ENCODE measurements around the gene PPM1M. TPM values are rescaled to one million over a fixed set of nuclear protein-coding genes. Genes with fewer than 3 reads are reported as not detected.
"Not testable (repeated sequence)": the region's sequence is repeated elsewhere in the genome, so short reads cannot be mapped to it uniquely, and the experiment has no call there.

Gene PPM1M
- total RNA-seq, 1 donor from 2014 or later, result 8.9 TPM

- DNase-seq (ENCODE audit: low spot score); intact Hi-C loops (cut with DNase I): not testable (repeated sequence)
Observed at GRCh38 chr3:52284051-52284450, 38.5 kb downstream of the PPM1M start.

- intact Hi-C loops (cut with DNase I), result loop anchor here (5.0 kb wide), 1 partner anchor 121 kb away; no protein-coding TSS in a partner anchor
- DNase-seq (ENCODE audit: low spot score), result no peak
Observed at GRCh38 chr3:52286777-52287110, 41.2 kb downstream of the PPM1M start.

GRCh38 chr3:52288674-52289073 is 43.1 kb downstream of the PPM1M start:
- no peak for DNase-seq (ENCODE audit: low spot score)
- intact Hi-C loops (cut with DNase I), result loop anchor here (5.0 kb wide), 1 partner anchor 119 kb away; no protein-coding TSS in a partner anchor

- peak; percentile 26 for DNase-seq (ENCODE audit: low spot score)
- intact Hi-C loops (cut with DNase I), result loop anchor here (5.0 kb wide), 1 partner anchor 118 kb away; no protein-coding TSS in a partner anchor
Observed at GRCh38 chr3:52289338-52289746, 43.8 kb downstream of the PPM1M start.

GRCh38 chr3:52289747-52290595 is 44.4 kb downstream of the PPM1M start:
- intact Hi-C loops (cut with DNase I), result loop anchor here (5.0 kb wide), 1 partner anchor 117 kb away; no protein-coding TSS in a partner anchor
- peak; percentile 67 for DNase-seq (ENCODE audit: low spot score)

- DNase-seq (ENCODE audit: low spot score), result peak; percentile 57
- intact Hi-C loops (cut with DNase I), result no loop called here
Observed at GRCh38 chr3:52290596-52291507, 45.3 kb downstream of the PPM1M start.

- DNase-seq (ENCODE audit: low spot score), result no peak
- intact Hi-C loops (cut with DNase I), result loop anchor here (2.0 kb wide), 1 partner anchor 45 kb away; no protein-coding TSS in a partner anchor
Observed at GRCh38 chr3:52291508-52292181, 46.1 kb downstream of the PPM1M start.

- DNase-seq (ENCODE audit: low spot score), result no peak
- intact Hi-C loops (cut with DNase I), result loop anchor here (2.0 kb wide), 1 partner anchor 44 kb away; no protein-coding TSS in a partner anchor
Observed at GRCh38 chr3:52292247-52293065, 46.9 kb downstream of the PPM1M start.

GRCh38 chr3:52293491-52294319 is 48.1 kb downstream of the PPM1M start:
- DNase-seq (ENCODE audit: low spot score), result no peak
- intact Hi-C loops (cut with DNase I), result loop anchor here (2.0 kb wide), 1 partner anchor 43 kb away; no protein-coding TSS in a partner anchor

- no peak for DNase-seq (ENCODE audit: low spot score)
- intact Hi-C loops (cut with DNase I), result no loop called here
Observed at GRCh38 chr3:52294320-52295150, 49.0 kb downstream of the PPM1M start.

- no peak for DNase-seq (ENCODE audit: low spot score)
- intact Hi-C loops (cut with DNase I), result no loop called here
Observed at GRCh38 chr3:52295671-52296208, 50.2 kb downstream of the PPM1M start.

GRCh38 chr3:52297242-52298148 is 51.9 kb downstream of the PPM1M start:
- intact Hi-C loops (cut with DNase I), result no loop called here
- DNase-seq (ENCODE audit: low spot score), result no peak

- intact Hi-C loops (cut with DNase I), result no loop called here
- DNase-seq (ENCODE audit: low spot score), result no peak
Observed at GRCh38 chr3:52298149-52299098, 52.9 kb downstream of the PPM1M start.

- intact Hi-C loops (cut with DNase I), result no loop called here
- no peak for DNase-seq (ENCODE audit: low spot score)
Observed at GRCh38 chr3:52299247-52299878, 53.8 kb downstream of the PPM1M start.

All from cardiac septum (tissue), 1 donor.